GM19099 (cell line): ENCODE results near the gene CPNE5.

Experiments used
- POLR2A ChIP-seq: IDR thresholded peaks from 3 replicates; pipeline ENCODE4 v1.6.1; 2011; ENCODE audit warnings: low read depth; ENCODE audit not compliant: insufficient read length; ENCODE audit errors: extremely low read depth

Gene CPNE5

DNA sequence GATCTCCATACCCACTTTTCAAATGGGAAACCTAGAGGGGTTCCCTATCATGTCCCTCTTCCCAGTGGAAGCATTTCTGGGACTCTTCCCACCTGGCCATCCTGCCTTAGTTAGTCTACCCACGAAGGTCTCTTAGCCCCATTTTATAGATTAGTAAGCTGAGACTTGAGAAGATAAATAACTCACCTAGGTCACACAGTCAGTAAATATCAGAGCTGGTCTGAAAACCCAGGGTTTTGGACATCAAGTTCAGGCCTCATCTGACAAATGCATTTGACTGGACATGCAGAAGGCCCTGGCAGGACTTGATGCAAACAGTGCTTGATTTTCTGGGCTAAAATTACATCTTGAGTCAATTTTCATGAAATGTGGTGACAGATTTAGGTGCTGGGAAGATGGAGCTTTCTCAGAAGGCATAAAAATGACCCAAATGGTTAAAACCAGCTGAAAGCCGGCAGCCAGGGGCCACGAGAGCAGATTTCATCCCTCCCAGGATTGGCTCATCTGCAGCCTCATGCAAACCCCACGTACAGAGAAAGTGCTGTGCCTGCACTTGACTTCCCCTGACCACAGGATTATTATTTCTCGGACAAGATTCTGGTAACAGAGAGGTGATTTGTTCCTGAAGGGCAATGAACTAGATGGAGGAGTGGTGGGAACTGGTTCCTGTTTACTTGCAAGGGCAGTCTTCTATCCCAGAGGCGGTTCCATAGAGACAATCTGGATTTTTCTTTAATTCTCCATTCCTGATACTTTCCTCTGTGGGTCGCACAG is 23.1 kb downstream of the CPNE5 start:
- TF ChIP-seq POLR2A: no peak

DNA sequence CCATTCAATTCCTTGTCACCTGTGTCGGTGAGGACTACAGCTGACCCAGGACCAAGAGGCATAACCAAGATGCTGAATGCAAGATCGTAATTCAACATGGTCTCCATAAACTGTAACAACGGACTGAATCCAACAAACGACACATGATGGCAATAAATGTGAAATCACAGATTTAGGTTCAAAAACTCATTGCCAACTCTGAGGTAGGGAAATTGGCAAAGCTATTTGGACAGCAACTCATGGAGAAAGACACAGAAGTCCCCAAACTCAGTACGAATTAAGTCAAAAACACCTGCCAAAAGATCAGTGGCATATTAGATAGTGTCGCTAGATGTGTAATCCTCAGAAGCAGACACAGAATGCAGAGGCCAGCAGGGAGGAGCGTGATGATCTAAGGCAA is 25.0 kb downstream of the CPNE5 start:
- TF ChIP-seq POLR2A: no peak

DNA sequence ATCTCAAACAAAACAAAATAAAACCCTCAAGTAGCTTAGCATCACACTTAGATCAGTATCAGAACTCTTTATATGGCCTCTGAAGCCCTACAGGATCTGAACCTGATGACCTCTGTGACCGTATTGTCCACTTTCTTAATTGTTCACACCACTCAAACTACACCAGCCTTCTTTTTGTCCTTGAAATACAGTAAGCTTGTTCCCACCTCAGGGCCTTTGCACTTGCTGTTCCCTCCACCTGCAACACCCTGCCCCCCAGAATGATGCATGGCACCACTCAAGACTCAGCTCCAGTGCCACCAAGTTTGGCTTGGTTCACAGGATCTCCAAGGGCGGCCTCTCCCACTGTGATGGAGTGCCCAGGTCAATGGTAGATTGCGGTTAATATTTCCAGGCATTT is 25.7 kb downstream of the CPNE5 start:
- TF ChIP-seq POLR2A: no peak

DNA sequence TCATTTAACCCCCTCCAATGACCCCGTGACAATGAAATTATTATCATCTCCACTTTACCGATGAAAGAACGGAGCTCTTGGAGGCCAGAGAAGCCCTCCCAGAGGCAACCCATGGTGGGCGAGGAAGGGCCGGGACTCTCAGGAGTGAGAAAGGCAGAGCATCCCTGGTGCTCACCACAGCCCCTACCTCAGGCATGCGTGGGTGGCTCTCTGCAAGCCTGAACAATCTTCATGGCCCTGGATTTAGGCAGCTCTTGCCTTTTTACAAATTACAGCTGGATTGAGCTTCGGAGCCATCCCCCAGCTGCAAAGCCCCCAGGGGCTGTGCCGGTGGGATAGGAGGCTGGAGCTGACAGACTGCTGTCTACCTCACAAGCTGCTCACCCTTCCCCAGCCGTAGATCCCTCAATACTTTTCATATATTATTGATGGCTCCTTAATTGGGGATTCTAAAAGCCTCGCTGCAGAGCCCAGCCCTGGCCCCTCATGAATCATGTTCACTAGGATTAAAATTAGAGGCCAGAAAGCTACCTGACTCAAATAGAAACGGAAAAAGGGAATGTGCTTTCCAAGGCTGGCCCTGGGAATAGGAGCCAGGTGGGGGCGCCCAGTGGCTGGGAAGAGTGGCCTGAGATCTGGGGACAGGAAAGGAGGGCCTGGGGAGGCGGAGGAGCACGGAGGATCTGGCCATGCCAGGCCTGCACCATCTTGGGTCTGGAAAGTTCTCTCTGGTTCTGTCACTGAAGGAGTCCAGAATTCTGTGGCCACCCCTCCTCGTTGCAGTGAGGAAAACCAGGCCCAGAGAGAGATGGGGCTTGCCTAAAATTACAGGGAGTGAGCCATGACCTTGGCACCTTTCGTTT is 29.1 kb downstream of the CPNE5 start:
- no peak for TF ChIP-seq POLR2A

DNA sequence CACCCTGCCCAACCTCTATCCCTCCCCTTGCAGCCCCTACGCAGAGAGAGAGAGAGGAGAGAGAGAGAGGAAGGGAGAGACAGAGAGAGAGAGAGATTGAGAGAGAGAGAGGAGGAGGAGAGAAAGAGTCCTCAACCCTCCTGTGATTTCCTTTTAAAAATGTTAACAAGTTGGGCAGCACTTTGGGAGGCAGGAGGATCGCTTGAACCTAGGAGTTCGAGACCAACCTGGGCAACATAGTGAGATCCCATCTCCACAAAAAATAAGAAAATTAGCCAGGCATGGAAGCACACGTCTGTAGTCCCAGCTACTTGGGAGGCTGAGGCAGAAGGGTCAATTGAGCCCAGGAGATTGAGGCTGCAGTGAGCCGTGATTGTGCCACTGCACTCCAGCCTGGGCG is 30.1 kb downstream of the CPNE5 start:
- no peak for TF ChIP-seq POLR2A

DNA sequence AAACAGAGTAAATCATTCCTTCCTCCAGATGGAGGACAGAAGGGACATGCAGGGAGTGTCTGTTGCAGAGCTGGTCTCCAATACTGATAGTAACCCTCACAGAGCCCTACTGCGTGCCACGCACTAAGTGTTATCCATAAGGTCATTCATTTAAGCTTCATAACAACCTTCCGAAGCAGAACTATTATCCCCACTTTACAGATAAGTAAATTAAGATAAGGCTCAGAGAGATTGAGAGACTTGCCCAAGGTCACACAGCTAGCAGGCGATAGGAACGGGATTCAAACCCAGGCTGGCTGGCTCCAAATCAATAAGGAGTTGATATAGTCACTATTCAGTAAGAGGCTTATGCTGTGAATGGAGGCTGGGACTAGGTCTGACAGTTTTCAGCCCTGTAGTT is 30.6 kb downstream of the CPNE5 start:
- no peak for TF ChIP-seq POLR2A

DNA sequence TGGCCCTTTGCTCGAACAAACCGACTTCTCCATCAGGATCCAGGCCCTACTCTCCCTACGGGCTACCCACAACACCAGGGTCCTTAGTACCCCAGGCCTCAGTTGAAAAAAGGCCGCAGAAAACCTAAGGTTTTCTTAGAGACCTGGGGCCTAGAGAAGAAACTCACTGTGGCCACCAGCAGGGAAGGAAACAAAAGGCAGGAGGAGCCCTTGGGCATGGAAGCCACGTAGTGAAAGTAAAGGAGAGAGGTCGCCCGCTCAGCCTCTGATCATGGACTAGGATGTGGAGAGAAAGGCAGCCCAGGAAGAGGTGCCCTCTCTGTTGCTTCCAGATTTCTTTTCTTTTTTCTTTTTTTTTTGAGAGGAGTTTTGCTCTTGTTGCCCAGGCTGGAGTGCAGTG is 31.5 kb downstream of the CPNE5 start:
- no peak for TF ChIP-seq POLR2A

DNA sequence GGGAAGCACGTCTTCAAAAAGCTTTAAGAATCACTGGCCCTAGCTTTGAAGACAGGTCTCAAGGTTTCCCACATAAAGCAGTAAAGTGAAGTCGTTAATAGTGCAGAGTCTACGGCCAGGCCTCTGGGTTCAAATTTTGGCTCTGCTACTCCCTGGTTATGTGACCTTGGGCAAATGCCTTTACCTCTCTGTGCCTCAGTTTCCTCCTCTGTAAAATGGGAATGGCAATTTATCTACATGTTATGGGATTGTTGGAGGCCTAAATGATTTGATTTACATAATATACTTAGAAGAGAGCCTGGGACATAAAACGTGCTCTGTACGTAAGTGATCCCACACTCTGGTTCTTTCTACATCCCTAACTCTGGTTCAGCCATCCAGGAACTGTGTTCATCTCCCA is 32.1 kb downstream of the CPNE5 start:
- TF ChIP-seq POLR2A: no peak

DNA sequence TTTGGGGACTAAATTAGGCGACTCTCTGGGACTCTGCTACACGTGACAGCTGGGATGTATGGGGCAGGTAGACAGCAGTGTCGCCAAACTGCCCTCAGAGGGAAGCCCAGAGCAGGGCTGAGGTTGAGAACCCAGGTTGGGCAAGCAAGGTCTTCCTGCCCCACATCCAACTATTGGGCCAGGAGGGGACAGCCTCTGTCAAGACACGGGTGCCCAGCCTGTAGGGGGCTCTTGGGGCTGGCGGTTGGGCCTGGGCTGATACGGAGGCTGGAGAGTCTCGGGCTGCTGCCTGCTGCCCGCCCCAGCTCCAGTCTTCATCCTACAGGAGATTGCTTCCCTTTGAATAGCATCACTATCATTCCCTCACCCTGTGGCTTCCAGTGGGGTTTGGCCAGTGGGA is 33.3 kb downstream of the CPNE5 start:
- TF ChIP-seq POLR2A: no peak

DNA sequence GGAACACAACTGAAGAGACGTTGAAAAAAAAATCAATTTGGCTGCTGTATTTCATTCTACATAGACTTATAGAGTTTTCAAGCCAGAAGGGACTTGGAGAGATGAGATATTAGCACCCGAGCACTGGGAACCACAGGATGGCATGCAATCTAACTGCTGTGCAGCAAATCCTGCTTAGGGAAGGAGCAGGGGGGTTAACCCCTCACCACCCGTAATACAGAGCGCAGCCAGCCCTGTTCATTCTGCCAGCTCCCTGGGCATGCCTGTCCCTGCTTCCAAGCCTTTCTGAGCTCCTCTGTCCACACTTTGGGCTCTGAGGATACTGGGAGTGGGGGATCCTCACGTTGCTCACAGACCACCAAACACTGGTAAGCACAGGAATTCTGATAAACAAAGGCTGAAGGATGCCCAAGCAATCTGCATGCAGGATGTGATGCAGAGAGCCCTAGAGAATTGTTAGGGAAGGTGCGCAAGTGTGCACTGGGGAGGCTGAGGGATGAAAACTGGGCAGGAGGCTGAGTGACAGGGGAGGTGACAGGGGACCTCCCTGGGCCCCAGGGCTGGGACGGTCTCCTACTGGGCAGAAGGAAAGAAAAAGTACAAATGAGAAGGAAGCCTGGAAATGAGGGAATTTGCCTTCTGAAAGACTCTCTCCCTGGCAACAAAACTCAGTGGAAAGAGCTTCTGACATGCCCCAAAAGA is 34.0 kb downstream of the CPNE5 start:
- TF ChIP-seq POLR2A: no peak

DNA sequence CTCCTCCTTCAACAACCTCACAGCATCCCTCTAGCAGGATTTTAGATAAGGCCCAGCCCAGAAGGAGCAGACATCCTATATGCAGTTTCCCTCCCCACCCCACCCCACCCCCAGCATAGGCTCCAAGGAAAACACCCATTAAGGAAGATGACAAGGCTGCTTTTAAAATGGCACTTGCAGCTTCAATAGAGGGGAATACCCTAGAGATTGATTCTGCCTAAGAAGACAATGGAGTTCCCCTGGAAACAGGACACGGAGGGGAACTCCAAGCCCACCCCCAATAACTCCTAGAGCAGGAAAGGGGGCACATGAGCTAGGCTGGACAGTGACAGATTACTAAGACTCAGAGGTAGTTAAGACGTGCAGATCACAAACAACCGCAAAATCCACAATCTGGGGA is 34.7 kb downstream of the CPNE5 start:
- TF ChIP-seq POLR2A: no peak

DNA sequence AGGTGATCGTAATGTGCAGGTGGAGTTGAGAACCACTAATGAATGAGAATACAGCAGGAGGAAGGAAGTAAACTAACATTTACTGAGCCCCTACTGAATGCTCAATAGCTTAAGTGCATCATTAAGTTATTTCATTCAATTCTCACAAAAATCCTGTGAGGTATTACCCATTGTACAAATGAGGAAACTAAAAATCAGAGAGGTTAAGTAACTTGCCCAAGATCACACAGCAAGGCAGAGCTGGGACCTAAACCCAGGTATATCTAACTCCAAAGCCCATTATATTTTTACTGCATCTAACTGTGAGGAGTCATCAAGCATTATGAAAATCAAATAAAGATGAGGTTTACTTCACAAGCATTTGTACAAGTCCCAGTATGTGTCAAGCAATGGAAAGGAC is 35.3 kb downstream of the CPNE5 start:
- no peak for TF ChIP-seq POLR2A

DNA sequence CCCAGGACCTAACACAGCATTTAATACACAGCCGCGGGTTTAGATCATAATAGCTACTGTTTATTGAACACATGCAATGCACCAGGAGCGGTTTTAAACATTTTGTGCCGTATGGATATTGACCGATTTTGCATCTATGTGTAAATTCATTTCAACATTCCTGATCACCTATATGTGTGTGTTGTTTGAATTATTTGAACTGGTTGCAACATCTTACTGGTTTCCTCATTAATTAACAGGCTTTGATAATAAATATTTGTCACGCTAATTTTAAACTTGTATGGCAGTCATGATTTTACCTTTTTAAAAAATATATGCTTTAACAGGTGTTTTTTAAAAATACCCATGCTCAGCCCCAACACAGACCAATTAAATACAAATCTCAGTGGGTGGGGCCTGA is 35.8 kb downstream of the CPNE5 start:
- no peak for TF ChIP-seq POLR2A

DNA sequence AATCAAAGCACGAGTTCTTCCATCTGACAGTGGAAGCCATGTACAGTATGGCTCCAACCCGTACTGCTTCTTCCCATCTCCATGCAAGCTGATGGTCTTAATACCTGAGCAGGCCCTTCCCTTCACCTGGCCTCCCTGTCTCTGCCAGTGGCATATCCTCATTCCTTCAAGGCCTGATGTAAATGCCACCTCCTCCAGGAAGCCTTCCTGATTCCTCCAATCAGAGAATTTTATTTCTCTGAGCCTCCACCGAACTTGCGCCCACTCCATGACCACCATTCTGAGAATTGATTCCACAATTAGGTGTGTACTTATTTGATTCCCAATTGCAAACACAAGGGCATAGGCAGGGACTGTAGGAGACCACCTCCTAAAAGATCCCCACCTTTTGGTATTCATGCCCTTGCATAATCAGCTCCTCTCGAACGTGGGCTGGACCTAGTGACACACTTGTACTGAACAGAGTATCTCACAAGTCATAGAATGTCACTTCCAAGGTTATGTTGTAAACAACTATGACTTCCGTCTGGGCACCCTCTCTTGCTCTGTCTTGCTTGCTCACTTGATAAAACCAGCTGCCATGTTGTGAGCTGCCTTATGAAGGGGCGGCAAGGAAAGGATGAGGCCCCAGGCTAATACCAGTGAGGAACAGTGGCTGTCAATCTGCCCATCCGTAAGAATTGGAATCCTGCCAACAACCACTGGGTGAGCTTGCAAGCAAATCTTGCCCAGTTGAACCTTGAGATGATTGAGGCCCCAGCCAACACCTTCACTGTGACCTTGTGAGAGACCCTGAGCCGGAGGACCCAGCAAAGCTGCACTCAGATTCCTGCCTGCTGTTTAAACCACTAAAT is 38.8 kb downstream of the CPNE5 start:
- no peak for TF ChIP-seq POLR2A

DNA sequence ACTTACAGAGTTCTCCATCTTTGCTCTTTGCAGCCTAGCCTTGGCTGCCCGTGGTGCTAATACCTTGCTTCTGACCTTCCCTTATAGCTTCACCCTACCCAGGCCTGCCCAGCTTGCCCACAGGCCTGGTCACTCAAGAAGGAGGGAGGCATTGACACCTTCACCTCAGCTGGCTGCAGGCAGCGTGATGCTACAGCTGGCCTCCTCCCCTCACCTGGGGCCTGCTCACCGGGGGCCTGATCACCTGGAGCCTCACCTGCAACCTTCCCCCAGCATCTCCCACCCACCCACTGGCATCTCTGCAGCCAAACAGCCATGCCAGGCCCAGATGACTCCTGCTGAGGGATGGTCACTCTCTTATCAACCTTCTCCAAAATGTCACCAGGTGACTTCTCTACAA is 40.4 kb downstream of the CPNE5 start:
- TF ChIP-seq POLR2A: no peak
